ENCODE results near the gene EBF4. TPM values are rescaled to one million over a fixed set of nuclear protein-coding genes. Genes with fewer than 3 reads are reported as not detected.

EBF4 gene
- total RNA-seq, 4 donors from 2014 or later = 1.3 to 7.5 (median 5.4) TPM

DNA sequence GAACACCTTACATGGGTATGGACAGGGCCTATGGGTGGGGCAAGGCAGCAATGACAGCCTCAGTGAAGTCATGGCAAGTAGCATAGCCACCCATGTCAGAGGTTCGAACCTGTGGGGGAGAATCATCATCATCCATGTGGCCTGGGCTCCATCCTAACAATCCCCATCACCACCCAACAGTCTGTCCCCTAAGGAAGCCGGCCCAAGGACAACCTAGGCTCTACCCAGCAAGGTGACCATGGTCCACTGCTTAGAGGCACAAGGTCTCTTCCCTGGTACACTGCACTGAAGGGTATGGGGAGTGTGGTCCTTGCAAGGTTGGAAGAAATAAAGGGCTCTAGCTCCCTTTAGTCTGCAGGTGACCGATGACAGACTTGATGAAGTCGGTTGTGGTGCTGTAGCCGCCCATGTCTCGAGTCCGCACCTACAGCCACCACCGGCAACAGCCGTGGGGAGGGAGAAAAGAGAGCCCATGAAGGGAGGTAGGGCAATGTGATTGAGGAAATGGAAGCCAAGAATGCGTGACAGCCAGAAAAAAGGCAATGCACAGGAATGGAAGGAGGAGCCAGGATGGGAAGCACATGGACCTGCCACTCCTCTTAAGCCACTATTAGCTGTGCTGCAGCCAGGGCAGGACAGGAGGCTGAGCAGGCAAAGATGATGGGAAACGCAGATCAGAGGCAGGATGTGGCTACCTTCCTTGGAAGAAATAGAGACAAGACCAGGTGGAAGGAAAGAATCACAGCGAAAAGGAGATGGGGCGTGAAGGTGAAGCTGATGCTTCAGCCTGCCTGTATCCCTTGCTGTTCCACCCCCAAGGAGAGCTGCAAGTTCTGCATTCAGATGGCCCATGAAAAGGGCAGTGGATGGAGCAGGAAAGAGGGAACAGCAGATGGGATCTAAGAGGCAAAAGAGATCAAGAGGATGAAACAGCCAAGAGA, 33.9 kb upstream of the EBF4 start:
- no peak for ATAC-seq (ENCODE audit: low FRiP score)
- TF ChIP-seq, protein P1, sequence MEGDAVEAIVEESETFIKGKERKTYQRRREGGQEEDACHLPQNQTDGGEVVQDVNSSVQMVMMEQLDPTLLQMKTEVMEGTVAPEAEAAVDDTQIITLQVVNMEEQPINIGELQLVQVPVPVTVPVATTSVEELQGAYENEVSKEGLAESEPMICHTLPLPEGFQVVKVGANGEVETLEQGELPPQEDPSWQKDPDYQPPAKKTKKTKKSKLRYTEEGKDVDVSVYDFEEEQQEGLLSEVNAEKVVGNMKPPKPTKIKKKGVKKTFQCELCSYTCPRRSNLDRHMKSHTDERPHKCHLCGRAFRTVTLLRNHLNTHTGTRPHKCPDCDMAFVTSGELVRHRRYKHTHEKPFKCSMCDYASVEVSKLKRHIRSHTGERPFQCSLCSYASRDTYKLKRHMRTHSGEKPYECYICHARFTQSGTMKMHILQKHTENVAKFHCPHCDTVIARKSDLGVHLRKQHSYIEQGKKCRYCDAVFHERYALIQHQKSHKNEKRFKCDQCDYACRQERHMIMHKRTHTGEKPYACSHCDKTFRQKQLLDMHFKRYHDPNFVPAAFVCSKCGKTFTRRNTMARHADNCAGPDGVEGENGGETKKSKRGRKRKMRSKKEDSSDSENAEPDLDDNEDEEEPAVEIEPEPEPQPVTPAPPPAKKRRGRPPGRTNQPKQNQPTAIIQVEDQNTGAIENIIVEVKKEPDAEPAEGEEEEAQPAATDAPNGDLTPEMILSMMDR (IDR thresholded peaks at IDR 0.05) = no peak
- no peak for DNase-seq (ENCODE audit: low spot score)

DNA sequence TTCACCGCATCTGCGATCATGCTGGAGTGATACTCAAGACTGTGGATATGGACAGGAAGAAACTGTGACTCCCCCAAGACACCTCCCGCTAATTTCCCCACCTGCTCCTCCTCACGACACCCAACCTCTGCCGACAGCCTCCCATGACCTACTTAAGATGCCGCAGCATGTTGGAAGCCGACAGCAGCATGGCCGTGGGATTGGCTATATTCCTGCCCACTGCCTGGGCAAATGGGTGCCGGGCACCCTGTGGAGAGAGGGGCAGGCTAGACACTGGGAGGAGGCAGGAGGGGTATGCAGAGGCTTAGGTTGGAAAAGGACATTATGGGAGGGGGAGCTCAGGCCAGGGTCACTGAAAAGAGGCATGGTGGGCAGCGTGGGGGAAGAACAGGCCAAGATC, 33.0 kb upstream of the EBF4 start:
- TF ChIP-seq, protein P1 (IDR thresholded peaks at IDR 0.05) = no peak
- DNase-seq (ENCODE audit: low spot score) = no peak
- no peak for ATAC-seq (ENCODE audit: low FRiP score)

DNA sequence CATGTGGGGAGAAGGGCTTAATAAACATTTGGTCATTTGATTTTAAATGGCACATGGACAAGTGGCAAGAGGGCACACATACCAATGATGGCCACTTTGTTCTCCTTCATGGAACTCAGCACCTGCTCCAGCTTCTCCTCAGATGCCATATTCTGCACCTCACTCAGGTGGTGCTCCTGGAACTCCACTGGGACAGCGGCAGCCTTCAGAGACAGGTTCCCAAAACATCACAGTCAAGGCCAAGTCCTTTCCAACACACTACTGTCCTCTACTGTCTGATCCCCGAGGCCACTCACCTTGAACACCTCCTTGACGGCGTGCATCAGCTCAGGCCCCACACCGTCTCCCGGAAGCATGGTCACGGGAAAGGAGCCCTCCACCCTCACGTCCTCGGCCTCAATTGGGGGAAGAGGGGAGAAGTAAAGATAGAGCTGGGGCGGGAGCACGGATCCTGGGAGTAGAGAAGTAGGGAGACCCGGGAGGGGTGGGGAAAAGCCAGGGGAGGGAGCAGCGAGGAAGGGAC, 29.2 kb upstream of the EBF4 start:
- TF ChIP-seq, protein P1 (IDR thresholded peaks at IDR 0.05) = no peak
- ATAC-seq (ENCODE audit: low FRiP score) = no peak
- no peak for DNase-seq (ENCODE audit: low spot score)

DNA sequence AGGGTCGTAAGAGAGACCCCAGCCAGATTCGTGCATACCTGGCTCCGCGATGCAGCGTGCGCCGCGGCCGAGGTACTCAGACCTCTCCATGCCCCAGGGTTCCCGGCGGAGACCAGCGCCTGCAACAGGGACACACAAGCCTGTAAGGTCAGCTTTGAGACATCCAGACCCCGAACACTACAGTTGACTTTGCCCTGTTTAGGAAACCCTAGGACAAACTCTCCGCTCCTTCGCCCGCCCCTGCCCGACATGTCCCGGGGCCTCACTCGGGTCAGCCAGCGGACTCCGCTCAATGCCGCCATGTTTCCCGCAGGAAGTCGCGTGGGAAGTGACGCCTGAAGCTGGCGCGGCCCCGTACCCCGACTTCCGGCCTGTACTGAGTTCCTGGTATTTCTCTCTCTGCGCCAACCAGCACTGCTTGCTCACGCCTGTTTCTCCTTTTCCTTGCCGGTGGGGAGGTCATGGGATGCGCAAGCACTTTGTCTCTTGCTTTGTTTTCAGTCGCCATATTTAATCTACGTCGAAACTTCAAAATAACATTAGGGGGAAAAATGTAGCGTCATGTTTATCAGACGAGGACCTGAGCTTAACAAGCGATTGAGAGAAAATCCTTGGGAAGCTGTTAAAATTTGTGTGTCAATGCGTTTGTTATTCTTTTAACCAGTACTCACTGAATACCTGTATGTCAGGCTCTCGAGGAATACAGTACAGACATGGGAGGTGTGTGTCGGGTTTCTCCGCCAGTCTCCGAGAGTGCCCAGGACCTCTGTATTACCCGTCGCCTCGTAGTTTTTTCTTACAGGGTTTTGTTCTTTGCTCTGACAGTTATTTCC, 28.5 kb upstream of the EBF4 start, which contains the start of gene IDH3B:
Gene IDH3B (minus strand): TSS at position 330 of the 833 bp plus-strand sequence. CDS start 28 bp downstream, at position 302.
- DNase-seq (ENCODE audit: low spot score) (peak; percentile 88), ATAC-seq (ENCODE audit: low FRiP score) (peak; percentile 91)
- TF ChIP-seq, protein P1 (IDR thresholded peaks at IDR 0.05) = no peak

DNA sequence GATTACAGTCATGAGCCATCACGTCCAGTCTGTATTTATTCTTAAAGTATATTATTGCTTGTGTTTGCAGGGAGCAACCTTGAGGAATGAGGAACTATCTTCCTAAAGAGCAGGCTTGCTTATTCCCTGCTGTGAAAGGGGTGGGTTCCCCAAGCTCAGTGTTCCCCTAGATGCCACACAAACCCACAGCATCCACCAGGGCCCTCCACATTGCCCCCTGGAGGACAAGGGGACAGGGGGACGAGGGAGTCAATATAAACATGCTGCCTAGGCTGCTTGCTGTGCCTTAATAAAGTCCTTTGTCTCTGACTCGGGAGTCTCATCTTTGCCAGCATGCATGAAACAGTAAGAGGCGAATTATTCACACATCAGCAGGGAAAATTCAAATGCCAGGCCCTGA, 20.6 kb upstream of the EBF4 start:
- ATAC-seq (ENCODE audit: low FRiP score) (no peak), DNase-seq (ENCODE audit: low spot score) (no peak)
- TF ChIP-seq, protein P1 (IDR thresholded peaks at IDR 0.05) = no peak

DNA sequence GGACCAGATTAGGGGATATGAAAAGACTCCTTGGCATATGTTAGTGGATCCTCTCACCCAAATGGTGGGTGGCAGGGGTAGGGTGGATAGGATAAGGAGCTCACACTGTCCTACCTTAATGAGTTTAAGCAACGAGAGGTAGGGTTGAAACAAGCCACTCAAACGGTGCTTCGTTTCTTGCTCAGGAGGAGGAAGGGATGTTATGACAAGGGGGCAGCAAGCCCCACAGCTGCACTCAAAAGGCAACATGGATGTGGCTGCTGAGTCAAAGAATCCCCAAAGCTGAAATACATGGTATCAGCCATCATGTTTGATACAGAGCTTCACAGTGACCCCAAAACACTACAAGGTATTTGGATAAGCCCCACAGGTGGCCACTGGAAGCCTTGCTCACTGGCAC, 20.1 kb upstream of the EBF4 start:
- TF ChIP-seq, protein P1 (IDR thresholded peaks at IDR 0.05) = no peak
- no peak for DNase-seq (ENCODE audit: low spot score)

More for the DNA sequence above, 20.1 kb upstream of the EBF4 start:
- ATAC-seq (ENCODE audit: low FRiP score) = no peak
